Germinal center (tissue), 1 donor: ENCODE results near the gene FPR2.
"Not testable (repeated sequence)": the region's sequence is repeated elsewhere in the genome, so short reads cannot be mapped to it uniquely, and the experiment has no call there.

Experiments
- DNase-seq: peaks from one replicate; pipeline ENCODE4 v3.0.0; 2012; ENCODE audit warnings: mixed read lengths, low spot score

The FPR2 gene

GRCh38 chr19:51760697-51761356 lies at the start of gene FPR2:
Gene FPR2, plus strand, starts transcription at chr19:51761180. Its CDS starts 7,479 bp downstream, at chr19:51768659.
- DNase-seq = no peak

GRCh38 chr19:51711702-51712101 lies 49.3 kb upstream of the FPR2 start:
- no peak for DNase-seq

- DNase-seq = peak; percentile 77
Measured at GRCh38 chr19:51712461-51713081, 48.4 kb upstream of the FPR2 start.

GRCh38 chr19:51713319-51714285 lies 47.4 kb upstream of the FPR2 start:
- no peak for DNase-seq

- DNase-seq = no peak
Measured at GRCh38 chr19:51714848-51715247, 46.1 kb upstream of the FPR2 start.

- no peak for DNase-seq
Measured at GRCh38 chr19:51715850-51716249, 45.1 kb upstream of the FPR2 start.

- no peak for DNase-seq
Measured at GRCh38 chr19:51716925-51717324, 44.1 kb upstream of the FPR2 start.

GRCh38 chr19:51719251-51719988 lies 41.6 kb upstream of the FPR2 start:
- no peak for DNase-seq

GRCh38 chr19:51721905-51722304 lies 39.1 kb upstream of the FPR2 start:
- no peak for DNase-seq

GRCh38 chr19:51722492-51722891 lies 38.5 kb upstream of the FPR2 start:
- DNase-seq = no peak

- no peak for DNase-seq
Measured at GRCh38 chr19:51724543-51724942, 36.4 kb upstream of the FPR2 start.

- no peak for DNase-seq
Measured at GRCh38 chr19:51726049-51726448, 34.9 kb upstream of the FPR2 start.

GRCh38 chr19:51727349-51727880 lies 33.6 kb upstream of the FPR2 start:
- DNase-seq = no peak

- no peak for DNase-seq
Measured at GRCh38 chr19:51729781-51730180, 31.2 kb upstream of the FPR2 start.

GRCh38 chr19:51733742-51734522 lies 27.0 kb upstream of the FPR2 start:
- no peak for DNase-seq

- DNase-seq = no peak
Measured at GRCh38 chr19:51735759-51736449, 25.1 kb upstream of the FPR2 start.

- DNase-seq = no peak
Measured at GRCh38 chr19:51737389-51737788, 23.6 kb upstream of the FPR2 start.

- no peak for DNase-seq
Measured at GRCh38 chr19:51737924-51738323, 23.1 kb upstream of the FPR2 start.

GRCh38 chr19:51738523-51738922 lies 22.5 kb upstream of the FPR2 start:
- DNase-seq = not testable (repeated sequence)

GRCh38 chr19:51739466-51740213 lies 21.3 kb upstream of the FPR2 start:
- no peak for DNase-seq
